ENCODE measurements around the gene ZHX3. TPM values are rescaled to one million over a fixed set of nuclear protein-coding genes. Genes with fewer than 3 reads are reported as not detected.

ZHX3 gene
- total and polyA plus RNA-seq, 11 donors: 10.9 to 43.9 (median 32.3) TPM

DNA sequence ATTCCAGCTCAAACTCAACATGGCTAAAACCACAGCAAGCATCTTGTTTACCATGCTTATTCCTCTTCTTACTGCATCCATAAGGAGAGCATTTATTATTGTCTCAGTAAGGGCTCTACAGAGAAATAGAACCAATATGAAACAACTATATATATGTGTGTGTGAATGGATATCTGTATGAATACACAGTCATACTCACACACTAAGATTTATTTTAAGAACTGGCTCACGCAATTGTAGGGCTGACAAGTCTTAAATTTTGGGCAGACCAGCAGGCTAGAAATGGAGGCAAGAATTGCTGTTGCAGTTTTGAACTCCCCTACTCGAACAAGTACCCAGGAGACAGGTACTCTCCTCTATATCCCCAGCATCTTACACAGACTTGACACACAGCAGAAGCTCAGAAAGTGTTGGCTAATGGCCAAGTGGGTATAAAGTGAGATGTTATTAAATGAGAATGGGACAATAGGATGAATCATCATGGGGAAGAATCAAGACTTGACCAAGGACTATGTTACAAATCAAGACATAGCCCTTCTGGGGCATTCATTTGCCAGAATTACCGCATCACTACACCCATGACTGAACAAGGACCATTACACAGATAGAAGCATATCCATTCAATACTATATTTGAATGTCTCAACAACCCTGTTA, 13.0 kb downstream of the ZHX3 start:
- no peak for DNase-seq
- no peaks in the 10 kb centered on the region for H3K36me3 ChIP-seq
- no peak overlapping the region for H3K27ac ChIP-seq
- TF ChIP-seq, protein P1, sequence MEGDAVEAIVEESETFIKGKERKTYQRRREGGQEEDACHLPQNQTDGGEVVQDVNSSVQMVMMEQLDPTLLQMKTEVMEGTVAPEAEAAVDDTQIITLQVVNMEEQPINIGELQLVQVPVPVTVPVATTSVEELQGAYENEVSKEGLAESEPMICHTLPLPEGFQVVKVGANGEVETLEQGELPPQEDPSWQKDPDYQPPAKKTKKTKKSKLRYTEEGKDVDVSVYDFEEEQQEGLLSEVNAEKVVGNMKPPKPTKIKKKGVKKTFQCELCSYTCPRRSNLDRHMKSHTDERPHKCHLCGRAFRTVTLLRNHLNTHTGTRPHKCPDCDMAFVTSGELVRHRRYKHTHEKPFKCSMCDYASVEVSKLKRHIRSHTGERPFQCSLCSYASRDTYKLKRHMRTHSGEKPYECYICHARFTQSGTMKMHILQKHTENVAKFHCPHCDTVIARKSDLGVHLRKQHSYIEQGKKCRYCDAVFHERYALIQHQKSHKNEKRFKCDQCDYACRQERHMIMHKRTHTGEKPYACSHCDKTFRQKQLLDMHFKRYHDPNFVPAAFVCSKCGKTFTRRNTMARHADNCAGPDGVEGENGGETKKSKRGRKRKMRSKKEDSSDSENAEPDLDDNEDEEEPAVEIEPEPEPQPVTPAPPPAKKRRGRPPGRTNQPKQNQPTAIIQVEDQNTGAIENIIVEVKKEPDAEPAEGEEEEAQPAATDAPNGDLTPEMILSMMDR (IDR thresholded peaks at IDR 0.05): no peak
- no peak for TF ChIP-seq POLR2A (IDR thresholded peaks at IDR 0.05)
- WGBS, 4 donors: 78 to 82% (median 82%) methylated on average over 3 of the region's 3 CpGs
- no peak for ATAC-seq
- no peaks in the 10 kb centered on the region for H3K27me3 ChIP-seq
- H3K4me1 ChIP-seq: peaks cover 4 to 65% (median 32%) of the 10 kb centered on the region in 12 donors
- intact Hi-C loops (cut with DNase I): no loop called here
- no peak overlapping the region for H3K4me3 ChIP-seq
- H3K9me3 ChIP-seq: no peaks in the 10 kb centered on the region

DNA sequence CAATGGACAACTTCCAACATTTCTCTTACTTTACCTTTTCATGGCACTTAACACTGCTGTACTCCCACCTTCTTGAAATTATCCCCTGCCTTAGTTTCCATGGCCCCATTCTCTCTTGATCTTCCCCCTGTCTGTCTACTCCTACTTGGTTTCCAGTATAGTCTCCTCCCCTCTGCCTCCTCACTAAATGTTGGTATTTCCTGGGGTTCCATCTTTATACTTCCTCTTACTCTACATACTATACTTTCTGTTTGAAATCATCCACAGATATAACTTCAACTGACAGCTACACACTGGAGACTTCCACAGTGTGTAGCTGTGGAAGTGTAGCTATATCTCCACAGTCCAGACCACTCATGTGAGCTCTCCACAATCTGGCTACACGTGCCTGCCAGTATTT, 13.5 kb downstream of the ZHX3 start:
- WGBS, 4 donors: 40 to 53% (median 47%) methylated on average over 1 of the region's 1 CpG
- H3K27me3 ChIP-seq: no peaks in the 10 kb centered on the region
- no peak overlapping the region for H3K27ac ChIP-seq
- peaks cover 0 to 59% (median 26%) of the 10 kb centered on the region in 12 donors for H3K4me1 ChIP-seq
- no peak overlapping the region for H3K4me3 ChIP-seq
- intact Hi-C loops (cut with DNase I): no loop called here
- no peaks in the 10 kb centered on the region for H3K36me3 ChIP-seq
- no peak for TF ChIP-seq POLR2A (IDR thresholded peaks at IDR 0.05)
- TF ChIP-seq, protein P1 (IDR thresholded peaks at IDR 0.05): no peak
- peak in 1 of 4 donors; percentile 24 for ATAC-seq
- DNase-seq: no peak
- H3K9me3 ChIP-seq: no peaks in the 10 kb centered on the region

DNA sequence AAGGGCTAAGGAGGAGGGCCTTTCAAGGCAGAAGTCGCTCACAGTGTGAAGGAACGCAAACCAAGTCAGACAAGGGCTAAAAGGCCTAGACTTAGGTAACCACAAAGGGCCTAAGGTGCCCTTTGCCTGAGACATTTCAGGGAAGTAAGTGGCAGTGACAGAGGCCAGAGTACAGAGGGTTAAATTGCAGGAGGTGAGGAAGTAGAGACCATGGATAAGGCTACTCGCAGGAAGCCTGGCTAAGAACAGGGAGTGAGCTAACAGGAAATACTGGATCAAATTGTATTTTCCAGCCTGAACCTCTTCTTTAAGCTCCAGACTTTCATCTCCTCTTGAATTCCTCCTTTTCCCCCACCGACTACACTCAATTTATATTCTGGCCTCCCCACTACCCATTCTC, 16.6 kb downstream of the ZHX3 start:
- no peak overlapping the region for H3K4me3 ChIP-seq
- TF ChIP-seq POLR2A (IDR thresholded peaks at IDR 0.05): no peak
- TF ChIP-seq, protein P1 (IDR thresholded peaks at IDR 0.05): no peak
- ATAC-seq: peak in 2 of 4 donors; percentile 37 to 38
- intact Hi-C loops (cut with DNase I): no loop called here
- peak overlapping the region in 7 of 12 donors; percentile 1 to 48 (median 28) for H3K27ac ChIP-seq
- 75 to 82% (median 76%) methylated on average over 4 of the region's 4 CpGs for WGBS, 4 donors
- H3K27me3 ChIP-seq: no peaks in the 10 kb centered on the region
- H3K4me1 ChIP-seq: peaks cover 0 to 38% (median 20%) of the 10 kb centered on the region in 12 donors
- H3K36me3 ChIP-seq: no peaks in the 10 kb centered on the region
- DNase-seq: no peak
- H3K9me3 ChIP-seq: no peaks in the 10 kb centered on the region

DNA sequence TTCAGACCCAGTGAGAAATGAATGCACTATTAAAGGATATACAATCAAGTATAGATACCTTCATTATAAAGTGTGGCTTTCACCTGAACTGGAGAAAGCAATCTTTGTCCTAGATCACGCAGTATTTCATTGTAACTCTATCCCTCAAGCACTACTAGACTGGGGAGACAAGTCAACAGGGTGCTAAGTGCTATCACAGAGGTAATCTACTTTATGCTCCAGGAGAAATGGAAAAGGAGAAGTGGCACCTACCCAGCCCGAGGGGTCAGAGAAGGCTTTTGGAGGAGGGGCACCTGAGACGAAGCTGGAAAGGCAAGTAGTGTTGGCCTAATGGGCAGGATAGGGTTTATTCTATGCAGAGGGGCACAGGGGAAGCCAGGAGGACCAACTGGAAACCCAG, 17.1 kb downstream of the ZHX3 start:
- TF ChIP-seq POLR2A (IDR thresholded peaks at IDR 0.05): no peak
- TF ChIP-seq, protein P1 (IDR thresholded peaks at IDR 0.05): no peak
- peak overlapping the region in 2 of 12 donors; percentile 8 to 48 for H3K27ac ChIP-seq
- H3K4me3 ChIP-seq: no peak overlapping the region
- intact Hi-C loops (cut with DNase I): no loop called here
- WGBS, 4 donors: 83 to 90% (median 84%) methylated on average over 3 of the region's 3 CpGs
- no peak for ATAC-seq
- H3K9me3 ChIP-seq: no peaks in the 10 kb centered on the region
- H3K36me3 ChIP-seq: no peaks in the 10 kb centered on the region
- H3K4me1 ChIP-seq: peaks cover 0 to 38% (median 21%) of the 10 kb centered on the region in 12 donors
- H3K27me3 ChIP-seq: no peaks in the 10 kb centered on the region
- no peak for DNase-seq

Measured in heart left ventricle (tissue), 16 donors.